ENCODE results near the gene LMNA.

GRCh38 chr1:156081917-156082308 lies 32.6 kb upstream of the LMNA start:
- no peak for TF ChIP-seq TAF1 (conservative IDR thresholded peaks at IDR 0.05)
- no peak for TF ChIP-seq RAD21 (IDR thresholded peaks at IDR 0.05)
- no peak for TF ChIP-seq REST (IDR thresholded peaks at IDR 0.05)
- TF ChIP-seq SP1 (IDR thresholded peaks at IDR 0.05): no peak
- TF ChIP-seq CTCF (IDR thresholded peaks at IDR 0.05; ENCODE audit: low read depth, low read length, missing input control): no peak

All from liver (tissue), 3 donors.